ENCODE data around the gene SYF2. TPM values are rescaled to one million over a fixed set of nuclear protein-coding genes. Genes with fewer than 3 reads are reported as not detected.

Gene SYF2
- total RNA-seq, 1 donor from 2014 or later = 38.8 TPM

- DNase-seq = peak; percentile 3
These were observed 26.1 kb downstream of the SYF2 start for GRCh38 chr1:25206201-25206600.

GRCh38 chr1:25205786-25206185 lies 26.5 kb downstream of the SYF2 start:
- no peak for DNase-seq
- peaks cover 3% of the 10 kb centered on the region for H3K27me3 ChIP-seq
- H3K4me3 ChIP-seq = no peak overlapping the region
- TF ChIP-seq CTCF (IDR thresholded peaks at IDR 0.05) = no peak
- H3K27ac ChIP-seq = no peak overlapping the region
- no peaks in the 10 kb centered on the region for H3K4me1 ChIP-seq
- no peaks in the 10 kb centered on the region for H3K9me3 ChIP-seq
- ATAC-seq = no peak
- H3K36me3 ChIP-seq = no peaks in the 10 kb centered on the region
- intact Hi-C loops (cut with DNase I) = no loop called here

More at GRCh38 chr1:25206201-25206600, 26.1 kb downstream of the SYF2 start:
- no peak for ATAC-seq
- no peak for TF ChIP-seq CTCF (IDR thresholded peaks at IDR 0.05)
- Histone ChIP-seq H3K36me3 (no peaks in the 10 kb centered on the region), H3K9me3 (no peaks in the 10 kb centered on the region), H3K27me3 (peaks cover 4% of the 10 kb centered on the region), H3K27ac (no peak overlapping the region), H3K4me3 (no peak overlapping the region), H3K4me1 (no peaks in the 10 kb centered on the region)
- intact Hi-C loops (cut with DNase I) = no loop called here

- Histone ChIP-seq H3K36me3 (no peaks in the 10 kb centered on the region), H3K27me3 (no peaks in the 10 kb centered on the region), H3K4me1 (no peaks in the 10 kb centered on the region), H3K4me3 (no peak overlapping the region), H3K27ac (no peak overlapping the region), H3K9me3 (no peaks in the 10 kb centered on the region)
- intact Hi-C loops (cut with DNase I) = no loop called here
- DNase-seq (peak; percentile 31), ATAC-seq (peak; percentile 80)
- peak; percentile 82 for TF ChIP-seq CTCF (IDR thresholded peaks at IDR 0.05)
These were observed 27.4 kb downstream of the SYF2 start for GRCh38 chr1:25204797-25205480.

- no peaks in the 10 kb centered on the region for H3K27me3 ChIP-seq
- H3K27ac ChIP-seq = no peak overlapping the region
- TF ChIP-seq CTCF (IDR thresholded peaks at IDR 0.05) = no peak
- H3K4me3 ChIP-seq = no peak overlapping the region
- H3K36me3 ChIP-seq = no peaks in the 10 kb centered on the region
- ATAC-seq (no peak), DNase-seq (no peak)
- H3K9me3 ChIP-seq = no peaks in the 10 kb centered on the region
- no peaks in the 10 kb centered on the region for H3K4me1 ChIP-seq
- intact Hi-C loops (cut with DNase I) = no loop called here
These were observed 31.3 kb downstream of the SYF2 start for GRCh38 chr1:25201006-25201405.

GRCh38 chr1:25199819-25200620 lies 32.3 kb downstream of the SYF2 start:
- TF ChIP-seq CTCF (IDR thresholded peaks at IDR 0.05) = no peak
- ATAC-seq = peak; percentile 8
- no peaks in the 10 kb centered on the region for H3K4me1 ChIP-seq
- no peak for DNase-seq
- no peaks in the 10 kb centered on the region for H3K36me3 ChIP-seq
- intact Hi-C loops (cut with DNase I) = loop anchor here (10.0 kb wide), 1 partner anchor 345 kb away; no protein-coding TSS in a partner anchor
- H3K27ac ChIP-seq = no peak overlapping the region
- H3K27me3 ChIP-seq = no peaks in the 10 kb centered on the region
- H3K4me3 ChIP-seq = no peak overlapping the region
- no peaks in the 10 kb centered on the region for H3K9me3 ChIP-seq
